Stimulated activated CD4-positive, alpha-beta T cell treated with anti-CD3 and anti-CD28 coated beads, Interleukin-1b, Interleukin-23, amount 100 ng/mL, for 48 hours (primary cell): ENCODE measurements around the gene HAUS2.
"Not testable (repeated sequence)": the region's sequence is repeated elsewhere in the genome, so short reads cannot be mapped to it uniquely, and the experiment has no call there.

Source experiments
- DNase-seq: peaks from one replicate; pipeline ENCODE4 v3.0.0-alpha.2; 2020

HAUS2 gene

DNA sequence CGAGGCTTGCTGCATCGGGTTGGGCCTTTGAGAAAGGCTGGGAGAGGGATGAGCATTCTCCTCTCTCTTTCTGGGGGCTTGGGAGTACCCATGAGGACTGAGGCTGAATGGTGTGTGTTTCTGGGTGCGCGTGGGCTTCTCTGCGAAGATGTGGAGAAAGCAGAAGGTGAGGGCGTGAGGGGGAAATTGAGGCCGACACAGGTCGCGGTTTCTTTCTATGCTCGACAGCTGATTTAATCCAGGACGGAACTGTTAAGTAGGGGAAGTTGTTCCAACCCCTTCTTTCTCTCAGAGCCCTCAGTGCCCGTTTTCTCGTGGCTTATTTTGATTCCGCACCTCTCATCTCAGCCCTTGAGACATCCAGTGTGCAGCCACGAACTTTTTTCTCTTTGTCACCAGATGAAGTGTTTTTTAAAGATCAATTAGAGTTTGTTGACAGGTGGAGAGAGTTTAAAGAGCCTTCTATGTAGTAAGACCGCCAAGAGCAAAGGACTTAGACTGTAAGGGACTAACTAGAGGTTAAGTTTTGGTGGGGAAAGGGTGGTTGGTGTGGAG, 27.5 kb downstream of the HAUS2 start:
- DNase-seq = no peak

DNA sequence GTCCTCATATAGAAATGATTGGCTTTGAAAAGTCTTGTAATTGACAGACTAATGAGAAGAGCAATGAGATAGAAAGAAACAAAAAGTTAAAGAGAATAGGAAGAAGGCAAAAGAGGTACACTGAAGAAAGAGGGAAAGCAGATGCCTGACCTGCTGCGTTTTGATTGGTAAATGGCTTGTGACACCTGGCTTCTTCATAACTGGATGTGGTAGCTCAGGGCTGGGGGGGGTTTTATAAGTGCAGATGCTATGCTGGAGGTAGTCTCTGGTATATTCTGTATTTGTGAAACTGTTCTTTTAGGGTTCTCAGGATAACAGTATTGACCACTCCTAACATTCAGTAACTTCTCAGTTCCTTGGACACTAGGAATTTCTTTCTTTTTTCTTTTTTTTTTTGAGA, 28.1 kb downstream of the HAUS2 start:
- no peak for DNase-seq

DNA sequence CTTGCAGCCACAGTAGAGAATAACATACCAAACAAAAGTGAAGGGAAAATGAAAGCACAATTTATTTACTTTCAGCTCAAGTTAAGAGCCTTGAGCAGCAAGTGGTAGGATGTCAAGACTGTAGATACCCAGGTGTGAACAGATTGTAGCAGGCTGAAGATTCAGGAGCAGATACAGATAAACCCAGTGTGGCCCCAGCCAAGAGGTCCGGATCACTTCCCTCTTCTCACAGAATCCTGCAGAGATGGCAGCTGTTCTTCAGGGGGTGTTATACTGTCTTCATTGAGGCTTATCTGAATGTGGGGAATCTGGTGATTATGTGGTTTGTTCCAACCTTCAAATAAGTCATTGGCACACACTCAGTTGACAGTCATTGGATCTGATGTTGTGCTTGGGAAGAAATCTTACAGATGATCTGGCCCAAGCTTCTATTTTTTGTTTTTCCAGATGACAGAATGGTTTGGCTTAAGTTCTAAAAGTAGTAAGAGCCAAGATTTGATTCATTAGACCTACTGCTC, 28.9 kb downstream of the HAUS2 start:
- no peak for DNase-seq

DNA sequence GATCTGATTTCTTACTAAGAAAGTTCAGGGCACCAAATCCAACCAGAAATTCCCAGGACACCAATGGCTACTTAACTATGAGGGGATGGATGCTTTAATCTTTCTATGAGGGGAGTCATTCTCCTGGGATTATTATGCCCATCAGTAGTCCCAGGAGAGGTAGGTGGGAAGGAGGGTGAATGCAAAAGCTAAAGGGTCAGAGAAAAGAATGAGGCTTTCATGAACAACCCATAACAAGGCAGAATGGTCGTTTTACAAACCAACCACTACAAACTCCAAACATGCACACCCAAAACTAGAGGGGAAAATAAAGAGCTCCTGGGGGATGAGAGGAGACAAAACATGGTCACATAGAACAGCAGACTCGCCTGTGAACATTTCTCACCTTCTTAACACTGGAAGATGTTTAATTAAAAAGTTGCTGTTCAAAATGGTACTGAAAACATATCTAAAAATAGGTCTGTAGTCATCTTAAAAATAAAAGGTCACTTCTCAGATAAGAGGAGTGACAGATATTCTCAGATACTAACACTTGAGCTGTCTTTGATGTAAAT, 30.4 kb downstream of the HAUS2 start:
- no peak for DNase-seq

DNA sequence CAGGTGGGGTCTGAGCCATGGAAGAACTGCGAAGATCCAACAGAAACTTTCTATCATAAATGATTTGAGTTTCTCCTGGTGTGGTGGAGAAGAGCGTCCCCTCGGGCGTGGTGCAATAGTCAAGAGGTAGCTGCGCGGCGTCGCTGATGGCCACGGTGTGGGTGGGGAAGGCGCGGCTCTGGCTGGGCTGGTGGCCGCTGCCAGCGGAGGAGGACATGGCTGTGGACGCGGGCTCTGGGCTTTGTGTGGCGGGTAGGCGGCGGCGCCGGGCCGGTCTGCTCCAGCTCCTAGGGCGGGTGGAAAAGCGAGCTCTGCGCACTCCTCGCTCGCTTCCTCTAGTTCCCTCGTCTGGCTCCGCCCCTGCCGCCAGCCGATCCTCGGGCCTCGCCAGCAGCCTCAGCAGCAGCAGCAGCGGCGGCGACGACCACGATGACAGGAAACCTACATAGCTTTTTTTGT, 32.7 kb downstream of the HAUS2 start:
- peak; percentile 75 for DNase-seq

DNA sequence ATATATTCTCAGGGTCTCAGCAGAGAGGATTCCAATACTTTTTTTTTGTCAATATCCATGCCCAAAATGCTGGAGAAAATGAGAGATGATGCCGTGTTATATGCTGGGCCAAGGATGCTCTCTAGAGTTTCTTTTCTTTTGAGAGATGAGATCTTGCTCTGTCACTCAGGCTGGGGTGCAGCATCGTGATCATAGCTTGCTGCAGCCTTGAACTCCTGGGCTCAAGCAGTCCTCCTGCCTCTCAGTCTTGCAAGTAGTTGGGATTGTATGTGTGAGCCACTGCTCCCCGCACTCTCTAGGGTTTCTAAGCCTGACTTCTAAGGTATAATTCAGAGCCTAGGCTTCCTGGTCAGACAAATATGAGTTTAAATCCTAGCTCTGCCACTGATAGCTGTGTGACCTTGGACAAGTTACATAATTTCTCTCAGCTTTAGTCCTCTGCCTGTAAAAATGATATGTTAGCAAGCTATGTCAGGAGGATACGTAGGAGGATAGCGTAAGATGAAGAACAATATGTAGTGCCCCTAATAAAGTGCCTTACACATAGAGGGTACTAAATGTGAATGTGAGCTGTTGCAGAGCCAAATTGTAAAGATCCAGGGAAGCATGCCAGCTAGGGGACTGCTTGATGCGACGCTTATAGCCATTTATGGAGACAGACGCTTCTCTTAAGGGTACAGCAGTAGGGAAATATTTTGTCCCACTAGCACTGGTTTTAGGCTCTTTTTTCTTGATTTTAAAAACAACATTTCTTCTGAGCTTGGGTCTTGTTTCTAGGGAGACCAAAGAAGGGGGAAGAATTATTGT, 34.1 kb downstream of the HAUS2 start:
- no peak for DNase-seq

DNA sequence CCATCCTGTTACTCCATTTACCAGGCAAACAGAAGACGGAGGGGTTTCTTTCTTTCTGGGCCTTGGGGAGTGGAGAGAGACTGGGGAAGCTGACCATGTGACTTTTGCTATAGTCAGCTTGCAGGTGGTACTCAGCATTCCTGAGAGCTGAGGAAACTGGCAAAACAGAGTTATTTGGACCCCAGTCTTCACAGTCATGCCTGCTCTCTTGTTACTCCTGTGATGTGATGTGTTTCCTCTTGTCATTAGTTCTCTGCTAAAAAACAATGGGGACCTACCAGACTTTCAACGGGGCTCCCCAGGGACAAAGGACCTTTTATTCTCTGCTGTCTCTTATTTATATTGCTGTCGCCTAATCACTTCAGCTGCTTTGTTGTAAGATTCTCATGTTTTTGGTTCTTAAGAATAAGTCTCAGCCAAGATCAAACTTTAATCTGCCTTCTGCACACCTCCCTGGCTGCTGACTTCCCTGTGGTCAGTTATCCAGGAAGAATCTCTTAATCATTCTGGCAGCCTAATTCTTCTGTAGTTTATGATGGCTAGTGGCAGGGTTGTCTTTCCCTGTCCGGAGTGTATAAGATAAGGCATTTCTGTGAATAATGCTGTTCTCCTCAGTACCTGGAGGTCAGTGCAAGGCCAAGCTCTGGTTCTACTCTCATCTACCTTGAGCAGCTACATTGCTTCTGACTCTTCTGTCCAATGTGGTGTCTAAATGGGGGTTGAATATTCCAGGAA, 35.6 kb downstream of the HAUS2 start:
- DNase-seq = no peak

DNA sequence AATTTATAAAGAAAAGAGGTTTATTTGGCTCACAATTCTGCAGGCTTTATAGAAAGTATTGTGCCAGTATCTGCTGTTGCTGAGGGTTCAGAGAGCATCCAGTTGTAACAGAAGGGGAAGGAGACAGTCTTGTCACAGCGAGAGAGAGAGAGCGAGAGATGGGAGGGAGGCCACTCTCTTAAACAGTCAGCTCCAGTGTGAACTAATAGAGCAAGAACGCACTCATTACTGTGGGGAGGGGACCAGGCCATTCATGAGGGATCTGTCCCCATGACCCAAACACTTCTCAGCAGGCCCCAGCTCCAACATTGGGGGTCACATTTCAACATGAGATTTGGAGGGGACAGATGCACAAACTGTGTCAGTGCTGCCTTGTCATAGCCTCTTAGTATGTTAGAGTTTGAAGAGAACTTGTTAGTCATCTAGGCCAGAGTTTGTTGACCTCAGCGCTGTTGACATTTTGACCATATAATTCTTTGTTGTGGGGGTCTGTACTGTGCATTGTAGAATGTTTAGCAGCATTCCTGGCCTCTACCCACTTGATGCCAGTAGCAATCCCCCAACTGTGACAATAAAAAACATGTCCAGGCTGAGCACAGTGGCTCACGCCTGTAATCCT, 42.1 kb downstream of the HAUS2 start:
- no peak for DNase-seq

DNA sequence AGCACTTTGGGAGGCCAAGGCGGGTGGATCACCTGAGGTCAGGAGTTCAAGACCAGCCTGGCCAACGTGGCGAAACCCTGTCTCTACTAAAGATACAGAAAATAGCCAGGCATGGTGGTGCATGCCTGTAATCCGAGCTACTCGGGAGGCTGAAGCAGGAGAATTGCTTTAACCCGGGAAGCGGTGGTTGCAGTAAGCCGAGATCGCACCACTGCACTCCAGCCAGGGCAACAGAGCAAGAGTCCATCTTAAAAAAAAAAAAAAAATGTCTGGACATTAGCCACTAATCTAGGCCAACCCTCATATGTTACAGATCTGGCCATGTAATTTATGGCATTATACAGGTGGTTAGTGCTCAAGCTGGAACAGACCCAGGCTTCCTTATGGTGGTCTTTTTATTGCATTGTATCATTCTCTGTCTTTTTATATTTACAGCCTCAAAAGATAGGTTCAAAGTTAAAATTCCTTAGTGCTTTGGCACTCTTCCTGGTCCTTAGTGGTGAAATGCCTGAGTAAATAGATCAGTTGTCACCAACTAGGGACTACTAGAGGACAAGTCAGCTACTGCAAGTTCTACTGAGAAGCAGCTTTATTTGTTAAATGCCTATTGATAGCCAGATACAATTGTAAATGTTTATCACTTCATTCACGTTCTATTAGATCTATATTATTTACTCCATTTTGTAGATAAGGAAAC, 42.7 kb downstream of the HAUS2 start:
- DNase-seq = no peak

DNA sequence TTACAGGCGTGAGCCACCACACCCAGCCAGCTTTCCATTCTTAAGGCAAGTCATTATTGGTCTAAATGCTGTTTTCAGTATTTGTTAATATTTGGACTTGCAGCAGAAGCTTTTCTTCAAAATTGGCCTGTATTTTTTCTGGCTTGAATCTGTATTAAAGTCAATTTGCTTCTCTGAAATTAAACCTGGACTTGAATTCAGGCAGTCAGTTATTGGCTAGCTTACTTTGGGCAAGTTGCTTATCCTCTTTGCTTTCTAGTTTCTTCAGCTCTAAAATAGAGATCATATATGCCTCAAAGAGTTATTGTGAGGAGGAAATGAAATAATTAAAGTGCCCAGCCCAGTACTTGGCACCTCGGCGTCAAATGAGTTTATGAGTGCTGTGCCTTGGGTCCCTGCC, 44.1 kb downstream of the HAUS2 start:
- DNase-seq = no peak

DNA sequence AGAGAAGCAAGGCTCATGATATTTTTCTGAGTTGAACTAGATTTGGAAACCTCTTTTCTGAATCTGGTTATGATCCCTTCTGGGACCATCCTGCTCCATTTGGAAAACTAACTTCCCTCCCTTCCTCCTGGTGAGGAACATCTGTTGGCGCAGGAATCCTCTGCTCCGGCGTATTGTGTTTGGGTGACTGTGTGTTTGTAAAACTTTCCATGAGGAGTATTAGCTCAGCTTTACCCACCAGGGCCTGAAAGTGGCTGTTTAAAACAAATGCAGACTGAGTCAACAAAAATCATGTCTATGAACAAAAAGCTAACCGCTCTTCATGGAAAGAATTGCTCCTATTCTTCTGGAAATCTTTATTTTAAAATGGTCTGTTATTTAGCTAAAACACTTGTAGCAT, 44.5 kb downstream of the HAUS2 start:
- DNase-seq = no peak

DNA sequence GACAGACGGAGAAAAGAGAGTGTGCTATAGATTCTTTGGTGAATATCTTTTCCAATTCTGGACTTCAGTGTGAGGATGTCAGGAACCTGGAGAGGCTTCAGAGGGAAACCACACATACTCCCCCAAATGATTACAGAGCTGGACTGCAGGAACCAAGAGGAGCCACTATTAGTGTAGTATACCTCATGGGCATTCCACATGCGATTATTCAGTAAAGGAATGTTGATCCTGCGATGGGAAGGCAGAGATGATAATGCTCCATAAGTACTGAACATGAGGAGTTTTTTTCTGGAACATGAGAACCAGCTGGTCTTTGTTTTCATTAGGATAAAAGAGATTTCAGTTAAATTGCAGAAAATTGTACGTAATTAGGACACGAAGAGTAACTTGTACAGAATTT, 45.5 kb downstream of the HAUS2 start:
- no peak for DNase-seq

DNA sequence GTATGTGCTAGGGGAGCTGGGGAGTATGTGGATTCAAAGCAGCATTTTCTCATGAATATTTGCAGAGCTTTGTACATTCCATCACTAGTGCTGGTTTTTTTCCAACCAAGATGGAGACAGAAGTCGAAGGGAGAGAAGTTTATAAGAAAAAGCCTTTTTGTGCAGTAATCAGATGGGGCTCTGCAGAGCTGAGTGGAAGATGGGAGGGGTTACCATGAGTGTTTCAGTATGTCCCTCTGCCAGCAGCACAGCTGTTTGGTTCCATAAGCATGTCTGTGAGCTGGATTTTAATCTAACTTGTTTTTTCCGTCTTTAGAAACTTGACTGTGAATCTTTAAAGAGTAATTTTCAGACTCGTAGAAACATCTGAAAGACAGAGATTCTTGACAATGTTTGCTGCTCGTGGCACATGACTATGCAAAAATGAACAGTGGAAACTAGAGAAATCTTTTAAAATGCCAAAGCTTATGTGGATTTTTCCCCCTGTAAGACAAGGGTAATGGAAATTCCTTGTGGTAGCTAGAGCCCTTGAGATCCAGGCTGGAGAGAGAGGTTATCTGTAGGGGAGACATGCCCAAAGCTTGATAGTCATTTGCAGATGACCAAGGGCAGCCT, 47.1 kb downstream of the HAUS2 start:
- no peak for DNase-seq

DNA sequence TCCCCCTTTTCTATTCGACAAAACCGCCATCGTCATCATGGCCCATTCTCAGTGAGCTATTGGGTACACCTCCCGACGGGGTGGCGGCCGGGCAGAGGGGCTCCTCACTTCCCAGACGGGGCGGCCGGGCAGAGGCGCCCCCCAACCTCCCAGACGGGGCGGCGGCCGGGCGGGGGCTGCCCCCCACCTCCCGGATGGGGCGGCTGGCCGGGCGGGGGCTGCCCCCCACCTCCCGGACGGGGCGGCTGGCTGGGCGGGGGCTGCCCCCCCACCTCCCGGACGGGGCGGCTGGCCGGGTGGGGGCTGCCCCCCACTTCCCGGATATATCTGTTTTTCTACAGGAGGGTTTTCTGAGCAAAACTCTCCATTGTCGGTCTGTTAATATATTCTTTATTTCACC, 52.7 kb downstream of the HAUS2 start:
- DNase-seq = not testable (repeated sequence)

DNA sequence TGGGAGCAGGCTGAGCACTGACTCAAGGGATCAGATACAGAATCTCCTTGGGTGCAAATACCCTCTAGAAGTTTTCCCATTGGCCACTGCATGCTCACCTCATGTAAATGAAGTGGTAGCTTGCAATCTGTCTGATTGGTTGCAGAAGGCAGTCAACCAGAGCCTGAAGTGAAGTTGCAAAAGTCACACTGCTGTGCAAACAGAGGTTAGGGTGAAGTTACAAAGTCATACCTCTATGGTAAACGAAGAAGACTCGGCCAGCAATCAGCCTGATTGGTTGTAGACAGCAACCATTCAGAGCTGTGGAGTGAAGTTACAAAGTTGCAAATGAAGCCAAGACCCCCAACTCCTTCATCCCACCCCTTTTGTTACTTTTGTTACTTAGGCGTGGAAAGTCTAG, 53.9 kb downstream of the HAUS2 start:
- no peak for DNase-seq

DNA sequence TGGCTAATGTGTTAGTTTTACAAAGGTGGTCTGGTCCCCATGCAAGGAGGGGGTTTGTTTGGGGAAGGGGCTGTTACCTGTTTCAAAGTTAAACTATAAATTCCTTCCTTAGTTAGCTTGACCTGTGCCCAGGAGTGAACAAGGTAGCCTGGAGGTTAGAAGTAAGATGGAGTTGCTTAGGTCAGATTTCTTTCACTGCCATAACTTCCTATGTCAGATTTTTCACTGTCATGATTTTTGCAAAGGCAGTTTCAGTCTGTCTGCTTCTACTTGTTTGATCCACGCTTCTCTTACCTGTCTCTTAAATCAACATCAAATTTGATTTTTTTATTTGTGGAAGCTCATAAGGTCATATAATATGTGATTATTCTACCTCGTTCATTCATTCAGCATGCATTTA, 55.3 kb downstream of the HAUS2 start:
- no peak for DNase-seq

DNA sequence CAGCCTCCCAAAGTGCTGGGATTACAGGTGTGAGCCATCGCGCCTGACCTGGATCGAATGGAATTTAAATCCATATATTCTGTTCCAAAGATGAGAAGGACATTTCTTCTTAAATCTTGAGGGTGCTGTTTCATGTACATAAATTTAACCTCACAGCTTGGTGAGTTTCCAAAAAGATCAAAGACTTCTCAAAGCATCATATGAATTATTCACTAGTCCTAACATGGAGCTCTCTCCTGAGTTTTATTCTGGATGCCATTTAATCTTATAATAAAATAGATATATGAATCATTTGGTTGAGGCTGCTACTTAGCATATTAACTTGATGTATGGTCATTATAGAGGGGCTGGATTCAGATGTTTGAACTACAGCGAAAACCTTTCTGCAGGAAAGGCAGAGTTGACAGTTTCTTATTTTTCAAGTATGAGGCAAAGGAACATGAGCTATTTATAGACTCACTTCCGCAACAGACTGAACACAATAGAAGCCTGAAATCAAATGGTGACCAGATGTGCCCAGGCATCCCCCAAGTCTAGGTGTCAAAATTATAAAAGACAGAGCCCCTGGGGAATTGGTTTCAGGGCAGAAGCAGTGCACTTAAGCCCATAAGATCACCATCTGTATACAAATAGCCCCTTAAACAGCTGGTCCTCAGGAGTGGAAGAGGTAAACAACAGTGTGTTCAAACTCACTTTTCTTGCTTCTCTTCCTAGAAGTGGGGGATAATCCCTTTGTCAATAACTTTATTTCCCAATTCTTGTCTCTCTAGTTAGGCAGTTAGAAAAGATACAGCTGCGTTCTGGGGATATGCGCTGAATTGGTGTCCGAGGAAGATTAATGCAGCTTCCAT, 56.5 kb downstream of the HAUS2 start:
- no peak for DNase-seq

DNA sequence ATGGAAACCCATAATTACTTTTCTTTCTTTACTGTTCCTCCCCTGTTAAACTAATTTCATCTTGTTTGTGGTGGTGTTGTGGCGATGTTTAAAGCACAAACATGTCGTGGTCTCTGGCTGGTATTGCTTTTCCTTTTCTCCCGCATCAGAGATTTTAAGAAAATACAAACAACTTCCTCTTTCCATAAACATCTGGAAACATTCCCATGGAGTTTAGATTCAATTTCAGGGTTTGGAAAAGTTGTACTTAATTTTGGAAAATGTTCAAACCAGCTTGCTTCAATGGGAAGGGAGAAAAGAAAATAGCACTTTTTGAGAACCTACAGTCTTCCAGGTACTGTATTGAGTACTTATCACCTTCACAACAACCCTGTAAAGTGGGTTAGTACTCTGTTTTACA, 57.2 kb downstream of the HAUS2 start:
- DNase-seq = no peak

DNA sequence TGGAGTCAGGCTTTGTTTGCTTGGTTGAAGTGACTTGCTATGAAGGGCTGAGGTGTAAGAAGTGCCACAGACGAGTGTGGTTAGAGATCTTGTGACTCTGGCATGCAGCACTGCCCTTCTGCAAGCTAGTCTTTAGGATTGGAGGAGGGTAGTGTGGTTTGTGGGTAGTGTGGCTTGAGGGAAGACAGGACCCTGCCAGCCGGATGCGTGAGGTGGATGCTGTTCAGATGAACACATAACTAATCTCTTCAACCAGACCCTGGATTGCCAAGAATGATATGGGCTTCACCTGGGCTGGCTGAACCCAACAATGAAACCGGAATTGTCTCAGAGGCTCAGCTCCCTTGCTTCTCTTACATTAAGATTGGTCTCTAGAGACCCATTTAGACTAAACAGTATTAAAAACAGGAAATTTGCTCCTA, 59.5 kb downstream of the HAUS2 start:
- DNase-seq = peak; percentile 52

DNA sequence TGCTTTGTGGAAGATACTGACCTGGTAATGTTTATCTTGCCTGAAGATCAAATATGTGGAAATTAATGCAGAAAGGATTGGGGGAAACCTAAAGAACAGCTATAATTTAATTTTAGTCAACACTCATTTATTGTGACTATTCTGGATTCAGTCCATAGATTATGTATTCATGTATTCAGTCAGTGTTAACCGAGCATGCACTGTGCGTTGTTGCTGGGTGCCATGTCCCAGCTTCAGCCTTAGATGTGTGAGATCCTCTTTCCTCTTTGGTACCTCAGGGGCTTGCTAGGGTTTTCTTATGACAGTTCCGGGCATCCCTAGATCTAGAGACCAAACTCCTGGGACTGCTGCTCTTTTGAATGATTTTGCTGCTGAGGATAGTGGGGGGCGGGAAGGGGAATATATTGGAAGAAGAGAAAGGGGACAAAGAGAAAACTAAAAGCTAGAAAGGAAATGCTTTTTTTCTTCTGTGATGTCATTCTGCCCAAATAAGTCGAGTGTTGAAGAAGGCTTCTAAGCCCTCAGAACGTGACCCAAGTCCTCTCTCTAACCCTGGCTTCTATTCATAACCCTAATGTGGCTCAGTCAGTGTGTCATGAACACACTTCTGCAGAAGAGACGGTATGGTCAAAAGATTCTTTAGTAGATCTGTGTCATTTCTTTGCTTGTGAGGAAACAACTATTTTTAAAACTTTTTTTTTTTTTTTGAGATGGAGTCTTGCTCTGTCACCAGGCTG, 60.3 kb downstream of the HAUS2 start:
- DNase-seq = peak; percentile 2
